ENCODE data around the gene ING3.

DNA sequence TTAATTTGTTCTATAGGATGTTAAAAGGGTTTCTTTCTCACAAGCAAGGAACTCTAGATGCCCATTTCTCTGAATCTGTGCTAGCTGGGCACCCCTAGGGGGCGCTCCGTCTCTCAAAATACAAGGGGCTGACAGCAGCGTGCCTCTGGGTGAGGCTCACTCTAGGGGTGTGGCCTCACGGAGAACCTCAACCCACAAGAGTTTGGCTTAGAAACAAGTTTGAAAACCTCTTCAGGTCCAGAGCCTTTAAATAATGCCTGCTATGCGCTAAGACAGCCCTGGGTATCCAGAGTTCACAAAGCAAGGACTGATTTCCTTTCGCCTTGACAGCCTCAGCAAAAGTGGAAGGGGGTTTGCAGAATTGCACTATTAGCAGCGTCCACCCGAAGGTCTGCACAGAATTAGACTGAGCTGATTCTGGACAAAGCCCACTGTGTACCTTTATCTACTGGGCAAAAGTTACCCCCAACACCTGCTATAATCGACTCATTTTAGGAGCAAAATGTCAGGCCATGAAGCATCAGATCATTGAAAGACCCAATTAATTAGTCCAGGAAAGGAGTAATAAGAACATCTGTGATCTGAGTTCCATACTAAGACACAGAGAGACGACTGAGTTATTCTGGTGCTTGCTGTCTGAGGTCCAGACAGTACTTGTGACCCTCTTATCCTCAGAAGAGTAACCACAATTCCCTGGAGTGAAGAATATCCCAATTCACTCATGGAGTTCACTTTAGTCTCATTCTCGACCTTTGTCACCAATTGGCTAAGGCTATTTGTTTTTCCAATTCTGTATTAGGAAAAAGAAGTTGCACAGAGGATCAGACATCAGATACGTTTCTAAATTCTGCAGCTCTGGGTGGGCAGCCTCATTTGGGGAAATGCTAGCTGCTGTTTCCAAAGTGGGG, 37.4 kb downstream of the ING3 start:
- TF ChIP-seq, protein P1, sequence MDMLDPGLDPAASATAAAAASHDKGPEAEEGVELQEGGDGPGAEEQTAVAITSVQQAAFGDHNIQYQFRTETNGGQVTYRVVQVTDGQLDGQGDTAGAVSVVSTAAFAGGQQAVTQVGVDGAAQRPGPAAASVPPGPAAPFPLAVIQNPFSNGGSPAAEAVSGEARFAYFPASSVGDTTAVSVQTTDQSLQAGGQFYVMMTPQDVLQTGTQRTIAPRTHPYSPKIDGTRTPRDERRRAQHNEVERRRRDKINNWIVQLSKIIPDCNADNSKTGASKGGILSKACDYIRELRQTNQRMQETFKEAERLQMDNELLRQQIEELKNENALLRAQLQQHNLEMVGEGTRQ (IDR thresholded peaks at IDR 0.05; ENCODE audit: borderline replicate concordance, low read depth, low read length) = no peak
- TF ChIP-seq EP300 (IDR thresholded peaks at IDR 0.05; ENCODE audit: borderline replicate concordance in 1 of 2, low read depth in 1 of 2, low read length in 1 of 2) = 0 out of 4 replicates have a peak, but pooled peaks of 1 of the 2 experiments have one; percentile 36

Data from SK-N-SH (cell line).